AG09309 (cell line): ENCODE data around the gene AGO3.
"Not testable (repeated sequence)": the region's sequence is repeated elsewhere in the genome, so short reads cannot be mapped to it uniquely, and the experiment has no call there.

Experiments used
- DNase-seq: peaks from one replicate; pipeline ENCODE4 v3.0.0-alpha.2; 2010; ENCODE audit warnings: low read depth
- H3K4me3 ChIP-seq: 2 replicates; pipeline ENCODE4 v1.5.1; 2011; ENCODE audit warnings: mild to moderate bottlenecking, low read depth, low read length, moderate library complexity; ENCODE audit not compliant: control insufficient read depth
- CTCF ChIP-seq: IDR thresholded peaks from 2 replicates; pipeline ENCODE4 v1.5.1; 2011; ENCODE audit warnings: mild to moderate bottlenecking, low read depth, low read length, inconsistent platforms; ENCODE audit not compliant: insufficient read depth, control insufficient read depth; ENCODE audit errors: missing control alignments

AGO3 gene

DNA sequence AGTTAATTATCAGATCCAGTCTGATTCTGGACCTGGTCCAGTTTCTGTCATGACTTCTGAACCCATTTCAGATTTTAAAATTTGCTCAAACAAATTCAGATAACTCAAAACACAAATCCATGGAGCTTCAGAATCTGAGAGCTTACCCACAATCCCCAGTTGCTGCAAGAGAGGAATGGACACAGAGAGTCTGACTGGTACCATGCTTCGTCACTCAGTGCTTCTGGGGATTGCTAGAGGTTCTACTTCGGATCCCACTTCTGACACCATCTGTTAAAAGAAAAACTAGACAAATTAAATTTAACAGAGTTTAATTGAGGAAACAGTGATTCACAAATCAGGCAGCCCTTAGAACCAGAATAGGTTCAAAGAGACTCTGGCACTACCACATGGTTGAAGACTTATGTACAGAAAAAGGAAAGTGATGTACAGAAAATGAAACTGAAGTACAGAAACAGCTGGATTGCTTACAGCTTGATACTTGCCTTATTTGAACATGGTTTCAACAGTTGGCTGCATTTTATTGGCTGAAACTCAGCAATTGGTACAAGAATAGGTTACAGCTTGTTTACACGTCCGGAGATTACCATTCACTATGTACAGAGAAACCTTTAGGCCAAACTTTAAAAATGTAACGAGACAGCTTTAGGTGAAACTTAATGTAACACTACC is 92.3 kb downstream of the AGO3 start:
- no peak for TF ChIP-seq CTCF
- DNase-seq: no peak
- H3K4me3 ChIP-seq: no peak overlapping the region

DNA sequence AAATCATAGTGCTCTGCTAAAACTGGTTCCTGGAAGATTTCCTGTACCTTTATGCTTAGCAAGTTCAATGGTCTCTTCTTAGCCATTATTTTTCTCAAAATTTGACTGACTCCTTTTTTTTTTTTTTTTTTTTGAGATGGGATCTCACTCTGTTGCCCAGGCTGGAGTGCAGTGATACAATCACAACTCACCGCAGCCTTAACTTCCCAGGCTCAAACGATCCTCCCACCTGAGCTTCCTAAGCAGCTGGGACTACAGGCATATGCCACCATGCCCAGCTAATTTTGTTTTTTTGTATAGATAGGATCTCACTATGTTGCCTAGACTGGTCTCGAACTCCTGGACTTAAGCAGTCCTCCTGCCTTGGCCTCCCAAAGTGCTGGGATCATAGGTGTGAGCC is 93.1 kb downstream of the AGO3 start:
- not testable (repeated sequence) for DNase-seq, H3K4me3 ChIP-seq

- H3K4me3 ChIP-seq: no peak overlapping the region
- no peak for TF ChIP-seq CTCF
- DNase-seq: no peak
Measured at GRCh38 chr1:36024847-36025246, 93.9 kb downstream of the AGO3 start.

DNA sequence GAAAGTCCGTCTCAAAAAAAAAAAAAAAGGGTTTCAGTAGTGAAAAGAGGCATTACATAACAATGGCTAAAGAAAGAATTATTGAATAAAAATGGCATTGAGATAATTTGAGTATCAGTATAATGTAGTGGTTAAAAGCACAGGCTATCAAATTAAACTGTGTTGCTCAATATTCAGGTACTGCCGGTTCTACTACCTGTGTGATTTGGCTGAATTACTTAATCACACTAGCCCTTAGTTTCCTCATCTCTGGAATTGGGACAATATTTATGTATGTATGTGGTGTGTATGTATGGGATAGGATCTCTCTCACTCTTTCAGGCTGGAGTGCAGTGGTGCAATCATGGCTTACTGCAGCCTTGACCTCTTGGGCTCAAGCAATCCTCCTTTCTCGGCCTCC is 96.9 kb downstream of the AGO3 start:
- TF ChIP-seq CTCF: no peak
- H3K4me3 ChIP-seq: no peak overlapping the region
- no peak for DNase-seq

DNA sequence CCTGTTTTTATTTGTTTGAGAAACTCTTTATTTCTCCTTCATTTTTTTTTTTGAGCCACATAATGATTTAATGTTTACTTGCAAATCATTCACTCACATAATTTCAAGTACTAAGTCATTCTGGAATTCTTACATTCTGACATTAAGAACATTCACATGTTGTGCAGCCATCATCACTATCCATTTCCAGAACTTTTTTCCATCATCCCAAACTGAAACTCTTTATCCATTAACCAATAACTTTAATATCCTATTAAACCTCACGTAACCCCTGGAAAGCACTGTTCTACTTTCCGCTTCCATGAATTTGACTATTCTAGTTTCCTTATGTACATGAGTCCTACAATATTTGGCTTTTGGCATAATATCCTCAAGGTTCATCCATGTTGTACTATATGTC is 100.5 kb downstream of the AGO3 start:
- DNase-seq: no peak
- H3K4me3 ChIP-seq: no peak overlapping the region
- no peak for TF ChIP-seq CTCF

GRCh38 chr1:36034692-36035091 is 103.8 kb downstream of the AGO3 start:
- DNase-seq: peak; percentile 11
- TF ChIP-seq CTCF: no peak
- H3K4me3 ChIP-seq: no peak overlapping the region

DNA sequence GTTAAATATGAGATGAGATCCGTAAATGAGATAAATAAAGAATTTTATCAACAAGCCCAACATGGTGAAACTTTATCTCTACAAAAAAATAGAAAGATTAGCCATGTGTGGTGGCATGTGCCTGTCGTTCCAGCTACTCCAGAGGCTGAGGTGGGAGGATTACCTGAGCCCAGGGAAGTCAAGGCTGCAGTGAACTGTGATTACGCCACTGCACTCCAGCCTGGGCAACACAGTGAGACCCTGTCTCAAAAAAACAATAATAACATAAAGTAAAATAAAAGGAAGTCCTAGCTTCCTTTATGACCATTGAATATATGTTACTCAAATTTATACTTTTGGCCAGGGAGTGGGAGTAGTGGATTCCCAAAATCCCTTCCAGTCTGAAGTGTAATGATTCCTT is 104.2 kb downstream of the AGO3 start:
- TF ChIP-seq CTCF: no peak
- no peak overlapping the region for H3K4me3 ChIP-seq
- DNase-seq: no peak
